ENCODE measurements around the gene ZNF83. TPM values are rescaled to one million over a fixed set of nuclear protein-coding genes. Genes with fewer than 3 reads are reported as not detected.
"Not testable (repeated sequence)": the region's sequence is repeated elsewhere in the genome, so short reads cannot be mapped to it uniquely, and the experiment has no call there.

ZNF83 gene
- total RNA-seq, 1 experiment from 2014 or later, result 5.3 TPM

- intact Hi-C loops (cut with micrococcal nuclease; ENCODE audit: unreplicated experiment), result no loop called here
- Mint-ChIP-seq H3K27me3 (ENCODE audit: unreplicated experiment) (no peaks in the 10 kb centered on the region), H3K4me1 (ENCODE audit: low read depth, unreplicated experiment) (no peaks in the 10 kb centered on the region), H3K36me3 (ENCODE audit: insufficient read depth, unreplicated experiment) (peaks cover 10% of the 10 kb centered on the region), H3K4me3 (ENCODE audit: low read depth, unreplicated experiment) (no peak overlapping the region), H3K9me3 (ENCODE audit: low read depth, unreplicated experiment) (peaks cover 35% of the 10 kb centered on the region), H3K27ac (ENCODE audit: unreplicated experiment) (no peak overlapping the region)
- CTCF ChIA-PET, result no interaction called here
- no peak for DNase-seq
- no TSS peak for BruUV-seq (replicated peaks)
- no peak for TF ChIP-seq CTCF (IDR thresholded peaks at IDR 0.05; ENCODE audit: unreplicated experiment)
Observed at GRCh38 chr19:52635786-52636570, 2.2 kb downstream of the ZNF83 start.

DNA sequence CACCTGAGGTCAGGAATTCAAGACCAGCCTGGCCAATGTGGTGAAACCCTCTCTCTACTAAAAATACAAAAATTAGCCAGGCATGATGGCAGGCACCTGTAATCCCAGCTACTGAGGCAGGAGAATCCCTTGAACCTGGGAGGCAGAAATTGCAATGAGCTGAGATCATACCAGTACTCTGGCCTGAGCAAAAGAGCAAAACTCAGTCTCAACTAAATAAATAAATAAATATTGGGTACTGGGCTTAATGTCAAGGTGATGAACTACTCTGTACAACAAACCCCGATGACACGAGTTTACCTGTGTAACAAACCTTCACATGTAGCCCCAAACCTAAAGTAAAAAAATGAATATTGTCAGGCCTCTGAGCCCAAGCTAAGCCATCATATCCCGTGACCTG lies 10.7 kb downstream of the ZNF83 start:
- H3K27me3 Mint-ChIP-seq (ENCODE audit: unreplicated experiment); DNase-seq; H3K4me1 Mint-ChIP-seq (ENCODE audit: low read depth, unreplicated experiment); H3K27ac Mint-ChIP-seq (ENCODE audit: unreplicated experiment); H3K36me3 Mint-ChIP-seq (ENCODE audit: insufficient read depth, unreplicated experiment); CTCF ChIA-PET; H3K4me3 Mint-ChIP-seq (ENCODE audit: low read depth, unreplicated experiment); intact Hi-C loops (cut with micrococcal nuclease; ENCODE audit: unreplicated experiment); BruUV-seq (replicated peaks): not testable (repeated sequence)
- peaks cover 33% of the 10 kb centered on the region for H3K9me3 Mint-ChIP-seq (ENCODE audit: low read depth, unreplicated experiment)

- Mint-ChIP-seq H3K36me3 (ENCODE audit: insufficient read depth, unreplicated experiment) (no peaks in the 10 kb centered on the region), H3K27me3 (ENCODE audit: unreplicated experiment) (no peaks in the 10 kb centered on the region), H3K27ac (ENCODE audit: unreplicated experiment) (no peak overlapping the region), H3K4me1 (ENCODE audit: low read depth, unreplicated experiment) (no peaks in the 10 kb centered on the region), H3K4me3 (ENCODE audit: low read depth, unreplicated experiment) (no peak overlapping the region), H3K9me3 (ENCODE audit: low read depth, unreplicated experiment) (peaks cover 30% of the 10 kb centered on the region)
- no peak for DNase-seq
- intact Hi-C loops (cut with micrococcal nuclease; ENCODE audit: unreplicated experiment), result no loop called here
- CTCF ChIA-PET, result no interaction called here
- TF ChIP-seq CTCF (IDR thresholded peaks at IDR 0.05; ENCODE audit: unreplicated experiment), result no peak
- BruUV-seq (replicated peaks), result no TSS peak
Observed at GRCh38 chr19:52626915-52627314, 11.2 kb downstream of the ZNF83 start.

DNA sequence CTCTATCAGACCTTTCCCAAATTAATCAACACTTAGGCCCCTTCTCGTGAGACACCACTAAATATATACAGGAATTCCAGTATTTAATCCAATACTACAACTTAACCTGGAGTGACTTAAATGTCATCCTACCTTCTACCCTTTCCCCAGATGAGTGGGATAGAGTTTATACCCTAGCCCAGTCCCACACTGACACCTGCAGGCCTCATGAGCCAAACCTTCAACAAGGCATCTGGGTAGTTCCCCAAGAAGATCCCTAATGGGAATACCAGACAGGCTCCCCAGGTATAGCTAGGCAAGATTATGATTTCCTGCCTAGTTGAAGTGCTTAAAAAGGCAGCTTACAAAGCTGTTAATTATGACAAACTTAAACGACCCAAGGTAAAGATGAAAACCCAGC lies 15.9 kb downstream of the ZNF83 start:
- Mint-ChIP-seq H3K27me3 (ENCODE audit: unreplicated experiment) (no peaks in the 10 kb centered on the region), H3K27ac (ENCODE audit: unreplicated experiment) (no peak overlapping the region), H3K9me3 (ENCODE audit: low read depth, unreplicated experiment) (peaks cover 8% of the 10 kb centered on the region), H3K4me3 (ENCODE audit: low read depth, unreplicated experiment) (no peak overlapping the region), H3K36me3 (ENCODE audit: insufficient read depth, unreplicated experiment) (no peaks in the 10 kb centered on the region), H3K4me1 (ENCODE audit: low read depth, unreplicated experiment) (no peaks in the 10 kb centered on the region)
- no peak for DNase-seq
- no TSS peak for BruUV-seq (replicated peaks)
- CTCF ChIA-PET, result interaction anchor here (0.6 kb wide), 1 partner anchor 18 kb away, joined by 3 read pairs; no protein-coding TSS in a partner anchor
- no peak for TF ChIP-seq CTCF (IDR thresholded peaks at IDR 0.05; ENCODE audit: unreplicated experiment)
- intact Hi-C loops (cut with micrococcal nuclease; ENCODE audit: unreplicated experiment), result no loop called here

DNA sequence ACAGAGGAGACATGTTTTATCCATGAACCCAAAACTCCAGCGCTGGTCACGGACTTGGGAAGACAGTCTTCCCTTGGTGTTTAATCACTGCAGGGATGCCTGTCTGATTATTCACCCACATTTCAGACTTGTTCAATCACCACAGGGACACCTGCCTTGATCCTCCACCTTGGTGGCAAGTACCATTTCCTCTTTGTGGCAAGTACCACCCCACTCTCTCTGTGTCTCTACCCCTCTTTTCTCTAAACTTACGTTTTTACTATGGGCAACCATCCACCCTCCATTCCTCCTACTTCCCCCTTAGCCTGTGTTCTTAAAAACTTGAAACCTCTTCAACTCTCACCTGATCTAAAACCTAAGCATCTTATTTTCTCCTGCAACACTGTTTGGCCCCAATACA lies 16.8 kb downstream of the ZNF83 start:
- H3K4me1 Mint-ChIP-seq (ENCODE audit: low read depth, unreplicated experiment), result no peaks in the 10 kb centered on the region
- no peak for DNase-seq
- intact Hi-C loops (cut with micrococcal nuclease; ENCODE audit: unreplicated experiment), result no loop called here
- CTCF ChIA-PET, result no interaction called here
- BruUV-seq (replicated peaks), result no TSS peak
- peaks cover 14% of the 10 kb centered on the region for H3K9me3 Mint-ChIP-seq (ENCODE audit: low read depth, unreplicated experiment)
- no peaks in the 10 kb centered on the region for H3K27me3 Mint-ChIP-seq (ENCODE audit: unreplicated experiment)
- H3K27ac Mint-ChIP-seq (ENCODE audit: unreplicated experiment), result no peak overlapping the region
- no peaks in the 10 kb centered on the region for H3K36me3 Mint-ChIP-seq (ENCODE audit: insufficient read depth, unreplicated experiment)
- no peak for TF ChIP-seq CTCF (IDR thresholded peaks at IDR 0.05; ENCODE audit: unreplicated experiment)
- no peak overlapping the region for H3K4me3 Mint-ChIP-seq (ENCODE audit: low read depth, unreplicated experiment)

Data from Calu3 (cell line).